GM12878 (cell line): Measurements from ENCODE around the gene CCL20. TPM values are rescaled to one million over a fixed set of nuclear protein-coding genes. Genes with fewer than 3 reads are reported as not detected.

ENCODE experiments used
- ATAC-seq: fragments of 200-7000 bp; cut with Tn5 transposase; 3 replicates; pipeline ENCODE4 v1.9.1; 2020; ENCODE audit warnings: mild to moderate bottlenecking, moderate library complexity
- BruUV-seq: library from RNA; stranded (reverse); fragments of 400-500 nt; replicated peaks from 2 replicates; lab custom pipeline; 2021; lab: Mats Ljungman, UMichigan
- CTCF ChIA-PET: fragments of 300-600 bp; sonication (Branson Sonifier 250); formaldehyde crosslinking; extraction: SDS; loops from one replicate; lab custom pipeline; 2021; ENCODE audit warnings: inconsistent platforms; lab: Yijun Ruan, JAX
- POLR2A ChIA-PET: fragments of 350-600 bp; formaldehyde crosslinking; extraction: SDS; loops from one replicate; lab custom pipeline; 2021; ENCODE audit warnings: inconsistent platforms; lab: Charles Lee
- RAD21 ChIA-PET: fragments of 300-600 bp; sonication (Branson Sonifier 250); formaldehyde crosslinking; loops from one replicate; lab custom pipeline; 2023; ENCODE audit warnings: antibody characterized with exemption; ENCODE audit not compliant: unreplicated experiment; lab: Charles Lee
- SMC1A ChIA-PET: fragments of 300-600 bp; sonication (Branson Sonifier 250); formaldehyde crosslinking; loops from one replicate; lab custom pipeline; 2023; ENCODE audit not compliant: unreplicated experiment, uncharacterized antibody; lab: Charles Lee
- DNase-seq: peaks from one replicate; pipeline ENCODE4 v3.0.0-alpha.2; 2011; ENCODE audit warnings: low read depth, low spot score
- FAIRE-seq: peaks from 3 replicates; lab custom pipeline; 2011; peaks lifted over from hg19 to GRCh38; lab: Jason Lieb, UNC
- H2AFZ ChIP-seq: 2 replicates; pipeline ENCODE4 v1.6.0; 2011; ENCODE audit warnings: low read depth, low read length, control low read depth; ENCODE audit not compliant: control insufficient read depth
- H3K27ac ChIP-seq: 2 replicates; pipeline ENCODE4 v1.5.1; 2011; ENCODE audit warnings: control low read depth; ENCODE audit not compliant: control insufficient read depth, insufficient read depth
- H3K27me3 ChIP-seq, 2 experiments: replicated peaks in 1 of 2; 2 replicates each; pipeline versions ENCODE4 v1.6.0 to v1.6.1; 2011; ENCODE audit warnings: low read length in 1 of 2; ENCODE audit not compliant: control insufficient read depth in 2 of 2, insufficient read depth in 2 of 2
- H3K36me3 ChIP-seq, 2 experiments: 2 replicates each; pipeline ENCODE4 v1.5.1; 2011; ENCODE audit warnings: low read length in 1 of 2; ENCODE audit not compliant: control insufficient read depth in 2 of 2, insufficient read depth in 2 of 2
- H3K4me1 ChIP-seq: 2 replicates; pipeline ENCODE4 v1.6.1; 2011; ENCODE audit warnings: mild to moderate bottlenecking, low read length, moderate library complexity, mixed read lengths; ENCODE audit not compliant: control insufficient read depth, insufficient read depth
- H3K4me2 ChIP-seq: 2 replicates; pipeline ENCODE4 v1.6.0; 2011; ENCODE audit warnings: control low read depth; ENCODE audit not compliant: control insufficient read depth, insufficient read depth
- H3K4me3 ChIP-seq: fragments of 200-600 bp; sonication (generic); 2 replicates; pipeline ENCODE4 v1.5.1; 2016
- H3K79me2 ChIP-seq: 2 replicates; pipeline ENCODE4 v1.6.0; 2011; ENCODE audit warnings: low read length; ENCODE audit not compliant: control insufficient read depth, insufficient read depth
- H3K9ac ChIP-seq: 2 replicates; pipeline ENCODE4 v1.8.0; 2011; ENCODE audit warnings: low read length, control low read depth, mixed read lengths; ENCODE audit not compliant: control insufficient read depth, insufficient read depth
- H3K9me3 ChIP-seq: replicated peaks from 3 replicates; pipeline ENCODE4 v1.5.1; 2011; ENCODE audit warnings: mild to moderate bottlenecking, low read length; ENCODE audit not compliant: control insufficient read depth, insufficient read depth
- H4K20me1 ChIP-seq: 2 replicates; pipeline ENCODE4 v1.6.0; 2011; ENCODE audit not compliant: control insufficient read depth, insufficient read depth
- CEBPB ChIP-seq, 2 experiments: fragments of 150-350 bp in 1 of 2; IDR thresholded peaks; 2 replicates each; pipeline ENCODE4 v1.6.1; 2012 to 2014; ENCODE audit warnings: low read depth in 2 of 2, low read length in 2 of 2, borderline replicate concordance in 1 of 2, inconsistent platforms in 1 of 2
- CHD1 ChIP-seq: IDR thresholded peaks from 2 replicates; pipeline ENCODE4 v1.6.1; 2012; ENCODE audit warnings: low read depth, low read length, improper control_type of control experiment
- CHD2 ChIP-seq: IDR thresholded peaks from 2 replicates; pipeline ENCODE4 v1.6.1; 2011; ENCODE audit warnings: low read depth, low read length, improper control_type of control experiment, borderline replicate concordance
- KDM1A ChIP-seq: fragments of 200-600 bp; sonication (generic); IDR thresholded peaks from 2 replicates; pipeline ENCODE4 v1.6.1; 2016; ENCODE audit warnings: borderline replicate concordance
- NFIC ChIP-seq: IDR thresholded peaks from 2 replicates; pipeline ENCODE4 v1.6.1; 2012; ENCODE audit warnings: low read depth, mild to moderate bottlenecking, inconsistent platforms, low read length, moderate library complexity
- NRF1 ChIP-seq: conservative IDR thresholded peaks from 2 replicates; pipeline ENCODE4 v1.6.1; 2011; ENCODE audit warnings: mild to moderate bottlenecking, low read depth, low read length, improper control_type of control experiment
- RUNX3 ChIP-seq: IDR thresholded peaks from 2 replicates; pipeline ENCODE4 v1.6.1; 2012; ENCODE audit warnings: low read length, inconsistent platforms
- SIN3A ChIP-seq: IDR thresholded peaks from 2 replicates; pipeline ENCODE4 v1.6.1; 2012; ENCODE audit warnings: low read depth, low read length, improper control_type of control experiment
- SP1 ChIP-seq: IDR thresholded peaks from one replicate; pipeline ENCODE4 v1.6.1; 2011; ENCODE audit warnings: low read depth, low read length
- YBX1 ChIP-seq: fragments of 450-650 bp; IDR thresholded peaks from 2 replicates; pipeline ENCODE4 v1.6.1; 2016; ENCODE audit warnings: antibody characterized with exemption
- WGBS: methylation state at CpG from one replicate; pipeline ENCODE4 v1.1.6; 2016; ENCODE audit warnings: low lambda C conversion rate; ENCODE audit not compliant: insufficient replicate concordance, insufficient coverage; ENCODE audit errors: missing lambda C conversion rate; 5-methylcytosine and 5-hydroxymethylcytosine counted together
- in situ Hi-C: fragments of 300-500 bp; cut with MboI; formaldehyde crosslinking; loops from 9 replicates; pipeline ENCODE4 v1.14.3; 2018; ENCODE audit warnings: mixed read lengths
- intact Hi-C: fragments of 100-400 bp; cut with micrococcal nuclease; formaldehyde crosslinking; loops from one replicate; pipeline ENCODE4 v1.14.2; 2022; ENCODE audit not compliant: unreplicated experiment
- polyA plus RNA-seq, 11 experiments: library from polyadenylated mRNA; depleted of rRNA in 4 of 11; unstranded in 6 of 11; stranded (reverse) in 5 of 11; fragments of >200 nt; fragmentation: Nextera tagmentation in 4 of 11; fragmentation: Illumina TruSeq in 1 of 11; extraction: Ambion mirVana in 4 of 11; extraction: Trizol in 1 of 11; gene quantifications; 1 replicate in 1 of 11; 2 replicates in 10 of 11; pipeline versions ENCODE4 v1.2.1 to v1.2.3, GENCODE V29; 2011 to 2016; ENCODE audit warnings: inconsistent platforms in 2 of 11, missing spikeins in 2 of 11, low read depth in 1 of 11
- total RNA-seq, 4 experiments: library from RNA; depleted of rRNA in 3 of 4; stranded (reverse); fragments of >200 nt in 3 of 4; fragmentation: Illumina TruSeq in 1 of 4; extraction: Trizol in 1 of 4; gene quantifications; 2 replicates each; pipeline versions ENCODE4 v1.2.1 to v1.2.3, GENCODE V29; 2013 to 2021

The CCL20 gene
- total and polyA plus RNA-seq, 10 of the 15 experiments (the other 5 are each of a cell fraction or from before 2014, with no cell fraction given) = 5.5 to 35.7 (median 15.6) TPM

DNA sequence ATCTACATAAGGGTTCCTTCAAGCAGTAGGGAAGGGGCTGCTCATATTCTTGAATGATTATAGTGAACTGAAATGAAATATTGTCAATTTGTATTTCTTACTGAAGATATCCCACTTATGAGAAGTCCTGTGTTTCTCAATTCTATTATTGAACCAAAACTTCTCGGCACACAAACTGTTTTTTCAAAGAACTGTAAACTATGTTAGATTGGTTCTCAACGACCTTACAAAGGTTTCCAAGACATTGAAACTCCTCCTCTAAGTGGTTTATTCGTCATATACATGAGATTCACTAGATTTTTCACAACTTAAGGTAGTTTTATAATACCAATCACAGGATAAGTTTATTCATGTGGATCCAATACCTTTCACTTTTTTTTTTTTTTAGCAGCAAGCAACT lies 1.4 kb downstream of the CCL20 start:
- RAD21 ChIA-PET = interaction anchor here (0.9 to 1.1 kb wide), 2 partner anchors 9 to 10 kb away, joined by 4 to 5 read pairs; no protein-coding TSS in a partner anchor

DNA sequence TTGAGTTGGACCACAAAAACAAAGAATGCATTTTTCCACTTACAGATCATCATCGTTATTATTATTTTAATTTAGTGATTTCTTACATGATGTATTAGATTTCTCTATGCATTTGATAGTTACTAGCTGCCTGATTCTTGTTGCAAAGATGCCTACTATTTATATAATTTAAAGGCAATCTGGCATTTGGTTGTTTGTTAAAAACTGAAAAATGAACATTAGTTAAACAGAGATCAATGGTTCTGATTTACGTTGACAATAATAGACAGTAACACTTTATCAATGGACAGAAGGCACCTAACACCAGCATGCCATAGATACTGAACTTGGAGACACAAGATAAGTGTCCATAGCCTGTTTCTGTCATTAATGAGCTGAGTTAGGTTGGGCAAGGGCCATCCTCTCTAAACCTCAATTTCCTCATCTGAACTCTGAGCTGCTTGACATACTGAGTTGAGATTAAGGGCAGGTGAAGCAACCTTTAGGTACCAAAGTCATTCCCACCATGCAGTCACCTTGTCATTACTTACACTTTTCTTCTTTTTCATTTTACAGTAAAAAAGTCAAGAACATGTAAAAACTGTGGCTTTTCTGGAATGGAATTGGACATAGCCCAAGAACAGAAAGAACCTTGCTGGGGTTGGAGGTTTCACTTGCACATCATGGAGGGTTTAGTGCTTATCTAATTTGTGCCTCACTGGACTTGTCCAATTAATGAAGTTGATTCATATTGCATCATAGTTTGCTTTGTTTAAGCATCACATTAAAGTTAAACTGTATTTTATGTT lies 3.1 kb downstream of the CCL20 start:
- in situ Hi-C loops = no loop called here
- ChIA-PET POLR2A (interaction anchor here (0.5 to 0.7 kb wide), 4 partner anchors 10 to 254 kb away, joined by 3 to 6 read pairs (median 4); no protein-coding TSS in a partner anchor), RAD21 (interaction anchor here (0.7 to 1.5 kb wide), 6 partner anchors 9 to 51 kb away, joined by 3 to 4 read pairs (median 4); no protein-coding TSS in a partner anchor), SMC1A (interaction anchor here (0.6 to 3.3 kb wide), 10 partner anchors 10 to 74 kb away, joined by 3 to 24 read pairs (median 4); no protein-coding TSS in a partner anchor)
- Histone ChIP-seq H3K9ac (no peak overlapping the region), H3K4me3 (no peak overlapping the region), H3K4me1 (no peaks in the 10 kb centered on the region), H3K4me2 (no peak overlapping the region), H4K20me1 (no peaks in the 10 kb centered on the region), H3K9me3 (no peaks in the 10 kb centered on the region), H3K27me3 (no peaks in the 10 kb centered on the region), H3K36me3 (no peaks in the 10 kb centered on the region), H2AFZ (no peak overlapping the region), H3K79me2 (no peaks in the 10 kb centered on the region), H3K27ac (no peak overlapping the region)
- WGBS = 92% methylated on average over 2 of the region's 2 CpGs
- BruUV-seq = no TSS peak
- FAIRE-seq (no peak), DNase-seq (no peak), ATAC-seq (peak; percentile 23; the same call in 2 of the 3 replicates)
- intact Hi-C loops = no loop called here
- TF ChIP-seq CHD1 = no peak
- TF ChIP-seq CEBPB (IDR thresholded peaks at IDR 0.05; ENCODE audit: borderline replicate concordance in 1 of 2, low read depth in 2 of 2, low read length in 2 of 2) = peak in 1 of 2 experiments; percentile 19; a peak in 1 of 4 replicates
- TF ChIP-seq RUNX3 = peak; percentile 23; the same call in 1 of the 2 replicates
- TF ChIP-seq, all 136 proteins: peak for 2
- CTCF ChIA-PET = interaction anchor here (0.6 to 2.6 kb wide), 12 partner anchors 12 to 50 kb away, joined by 3 to 8 read pairs (median 3); no protein-coding TSS in a partner anchor

More for the DNA sequence above, 1.4 kb downstream of the CCL20 start:
- CTCF ChIA-PET = interaction anchor here (0.7 to 7.0 kb wide), 7 partner anchors 10 to 75 kb away, joined by 3 to 65 read pairs (median 7); no protein-coding TSS in a partner anchor
- H3K27me3 ChIP-seq = no peaks in the 10 kb centered on the region
- SMC1A ChIA-PET = interaction anchor here (1.1 to 3.3 kb wide), 5 partner anchors 14 to 467 kb away, joined by 3 to 24 read pairs (median 12); no protein-coding TSS in a partner anchor
- H3K4me3 ChIP-seq = no peak overlapping the region
- no peak overlapping the region for H3K4me2 ChIP-seq
- H2AFZ ChIP-seq = no peak overlapping the region
- no peak overlapping the region for H3K9ac ChIP-seq
- H3K36me3 ChIP-seq = no peaks in the 10 kb centered on the region
- intact Hi-C loops = loop anchor here (2.0 kb wide), 1 partner anchor 34 kb away; no protein-coding TSS in a partner anchor
- FAIRE-seq = no peak
- in situ Hi-C loops = no loop called here
- H3K9me3 ChIP-seq = no peaks in the 10 kb centered on the region
- POLR2A ChIA-PET = no interaction called here
- BruUV-seq = TSS peak; percentile 31
- DNase-seq = no peak
- ATAC-seq = no peak
- no peaks in the 10 kb centered on the region for H3K4me1 ChIP-seq
- no peaks in the 10 kb centered on the region for H3K79me2 ChIP-seq
- no peaks in the 10 kb centered on the region for H4K20me1 ChIP-seq
- 0 out of 2 replicates have a peak, but pooled peaks have one; percentile 19 for TF ChIP-seq NFIC
- no peak for TF ChIP-seq SIN3A
- no peak for TF ChIP-seq SP1
- no peak for TF ChIP-seq KDM1A
- TF ChIP-seq YBX1 = no peak
- TF ChIP-seq NRF1 = no peak
- TF ChIP-seq RUNX3 = no peak
- TF ChIP-seq CHD2 = no peak
- 28% methylated on average over 3 of the region's 3 CpGs for WGBS
- H3K27ac ChIP-seq = no peak overlapping the region
